Amygdala (tissue), 56 donors: Measurements from ENCODE around the gene TRIM3.
A peak's percentile ranks its signal among the peaks of the same experiment; 100 is the strongest.

Source experiments
- DNase-seq, 56 donors: peaks; one replicate each; lab custom pipeline; 2025; lab: John Stamatoyannopoulos, UW

The TRIM3 gene

GRCh38 chr11:6481012-6481923, 7.5 kb upstream of the TRIM3 start, which contains the start of the genes ARFIP2 and TIMM10B:
TSS of gene ARFIP2 (minus strand) at chr11:6481331. CDS start at chr11:6480421, 910 bp downstream.
TSS of gene TIMM10B (plus strand) at chr11:6481501. CDS start at chr11:6481517, 16 bp downstream.
- DNase-seq = peak; percentile 72 to 100 (median 98)

GRCh38 chr11:6480299-6480914, 6.7 kb upstream of the TRIM3 start:
- DNase-seq = no peak

- DNase-seq = no peak
Measured at GRCh38 chr11:6476571-6476970, 2.8 kb upstream of the TRIM3 start.

GRCh38 chr11:6475936-6476335, 2.2 kb upstream of the TRIM3 start:
- no peak for DNase-seq

- DNase-seq = no peak
Measured at GRCh38 chr11:6474806-6475500, 1.2 kb upstream of the TRIM3 start.

- DNase-seq = no peak
Measured at GRCh38 chr11:6474413-6474792, 662 bp upstream of the TRIM3 start.

GRCh38 chr11:6472934-6473333, 807 bp downstream of the TRIM3 start:
- peak in 1 of 56 donors; percentile 3 for DNase-seq

- no peak for DNase-seq
Measured at GRCh38 chr11:6469599-6469998, 4.1 kb downstream of the TRIM3 start.

GRCh38 chr11:6468712-6469495, 4.8 kb downstream of the TRIM3 start:
- peak in 55 of 56 donors; percentile 14 to 91 (median 74) for DNase-seq

GRCh38 chr11:6459099-6459450, 14.7 kb downstream of the TRIM3 start:
- DNase-seq = no peak

- no peak for DNase-seq
Measured at GRCh38 chr11:6458352-6459098, 15.2 kb downstream of the TRIM3 start.

- no peak for DNase-seq
Measured at GRCh38 chr11:6457581-6458320, 16.0 kb downstream of the TRIM3 start.

GRCh38 chr11:6456361-6457073, 17.2 kb downstream of the TRIM3 start:
- no peak for DNase-seq

GRCh38 chr11:6455070-6455469, 18.7 kb downstream of the TRIM3 start:
- no peak for DNase-seq

GRCh38 chr11:6453152-6453551, 20.6 kb downstream of the TRIM3 start:
- DNase-seq = no peak

- no peak for DNase-seq
Measured at GRCh38 chr11:6452219-6452618, 21.5 kb downstream of the TRIM3 start.

- DNase-seq = no peak
Measured at GRCh38 chr11:6448574-6448973, 25.2 kb downstream of the TRIM3 start.
